Gastrocnemius medialis (tissue), 4 donors: ENCODE data around the gene MAP3K5.

Source experiments
- POLR2A ChIP-seq, 2 donors: fragments of 450-650 bp; IDR thresholded peaks; one replicate each; pipeline ENCODE4 v1.6.1; 2017; ENCODE audit warnings: antibody characterized with exemption in 2 of 2, mild to moderate bottlenecking in 2 of 2, moderate library complexity in 2 of 2
- TF ChIP-seq, protein P1 (sequence below), 5 experiments: fragments of 450-650 bp in 3 of 5; fragments of 200-600 bp in 2 of 5; sonication (generic) in 2 of 5; IDR thresholded peaks in 4 of 5; conservative IDR thresholded peaks in 1 of 5; 1 replicate in 4 of 5; 2 replicates in 1 of 5; pipeline ENCODE4 v1.5.1; 2016 to 2019; ENCODE audit warnings: antibody characterized with exemption in 5 of 5, mild to moderate bottlenecking in 3 of 5, moderate library complexity in 3 of 5

DNA sequence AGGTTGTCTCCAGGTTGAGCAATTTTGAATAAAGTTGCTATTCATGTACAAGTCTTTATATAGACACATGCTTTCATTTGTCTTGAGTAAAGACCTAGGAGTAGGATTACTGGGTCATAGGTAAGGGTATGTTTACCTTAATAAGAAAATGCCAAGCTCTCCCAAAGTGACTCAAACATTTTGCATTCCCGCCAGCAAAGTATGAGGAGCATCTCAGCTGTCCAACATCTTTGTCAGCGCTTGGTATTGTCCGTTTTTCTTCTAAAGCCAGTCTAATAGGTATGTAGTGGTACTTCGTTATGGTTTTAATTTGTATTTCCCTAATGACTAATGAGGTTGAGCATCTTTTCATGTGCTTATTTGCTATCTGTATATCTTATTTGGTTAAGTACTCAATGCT lies 67.2 kb downstream of the MAP3K5 start:
- no peak for TF ChIP-seq POLR2A (IDR thresholded peaks at IDR 0.05)
- TF ChIP-seq, protein P1, sequence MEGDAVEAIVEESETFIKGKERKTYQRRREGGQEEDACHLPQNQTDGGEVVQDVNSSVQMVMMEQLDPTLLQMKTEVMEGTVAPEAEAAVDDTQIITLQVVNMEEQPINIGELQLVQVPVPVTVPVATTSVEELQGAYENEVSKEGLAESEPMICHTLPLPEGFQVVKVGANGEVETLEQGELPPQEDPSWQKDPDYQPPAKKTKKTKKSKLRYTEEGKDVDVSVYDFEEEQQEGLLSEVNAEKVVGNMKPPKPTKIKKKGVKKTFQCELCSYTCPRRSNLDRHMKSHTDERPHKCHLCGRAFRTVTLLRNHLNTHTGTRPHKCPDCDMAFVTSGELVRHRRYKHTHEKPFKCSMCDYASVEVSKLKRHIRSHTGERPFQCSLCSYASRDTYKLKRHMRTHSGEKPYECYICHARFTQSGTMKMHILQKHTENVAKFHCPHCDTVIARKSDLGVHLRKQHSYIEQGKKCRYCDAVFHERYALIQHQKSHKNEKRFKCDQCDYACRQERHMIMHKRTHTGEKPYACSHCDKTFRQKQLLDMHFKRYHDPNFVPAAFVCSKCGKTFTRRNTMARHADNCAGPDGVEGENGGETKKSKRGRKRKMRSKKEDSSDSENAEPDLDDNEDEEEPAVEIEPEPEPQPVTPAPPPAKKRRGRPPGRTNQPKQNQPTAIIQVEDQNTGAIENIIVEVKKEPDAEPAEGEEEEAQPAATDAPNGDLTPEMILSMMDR (IDR thresholded peaks at IDR 0.05 in 4 of 5, conservative IDR thresholded peaks at IDR 0.05 in 1 of 5), result no peak
